ENCODE measurements around the gene BHLHE23.

The BHLHE23 gene

GRCh38 chr20:63024573-63025392 lies 18.0 kb upstream of the BHLHE23 start:
- DNase-seq: no peak

GRCh38 chr20:63023936-63024571 lies 17.3 kb upstream of the BHLHE23 start:
- DNase-seq: no peak

- DNase-seq: no peak
Observed at GRCh38 chr20:63023071-63023935, 16.5 kb upstream of the BHLHE23 start.

GRCh38 chr20:63022501-63022900 lies 15.7 kb upstream of the BHLHE23 start:
- DNase-seq: no peak

- no peak for DNase-seq
Observed at GRCh38 chr20:63021356-63022321, 14.9 kb upstream of the BHLHE23 start.

GRCh38 chr20:63020681-63021080 lies 13.9 kb upstream of the BHLHE23 start:
- no peak for DNase-seq

DNA sequence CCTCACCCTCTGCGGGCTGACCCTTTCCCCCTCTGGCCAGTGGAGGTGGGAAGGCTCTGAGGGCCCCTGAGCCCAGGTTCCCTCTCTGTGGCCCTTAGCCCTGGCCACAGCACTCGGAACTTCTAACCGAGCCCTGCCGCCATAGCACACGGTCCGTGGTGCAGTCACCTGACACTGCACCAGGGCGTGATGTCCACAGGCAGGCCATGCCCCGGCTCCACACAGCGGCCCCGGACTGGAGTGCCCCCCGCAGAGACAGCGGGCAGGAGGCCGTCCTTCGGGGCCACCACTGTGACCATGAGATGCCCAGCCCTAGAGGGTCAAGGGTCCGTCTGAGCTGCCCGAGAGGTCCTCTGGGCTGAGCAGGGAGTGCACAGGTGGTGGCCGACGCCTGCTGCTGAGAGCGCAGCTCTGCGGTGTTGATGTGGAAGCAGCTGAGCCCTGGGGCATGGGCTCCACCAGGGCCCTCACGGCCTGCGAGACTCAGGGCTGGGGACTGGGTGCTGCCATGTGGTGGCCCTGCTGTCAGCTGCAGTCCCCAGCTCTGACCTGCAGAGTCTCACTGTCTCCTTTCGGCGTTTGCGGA lies 11.2 kb upstream of the BHLHE23 start:
- no peak for DNase-seq

- no peak for DNase-seq
Observed at GRCh38 chr20:63017076-63017825, 10.5 kb upstream of the BHLHE23 start.

GRCh38 chr20:63016514-63017075 lies 9.8 kb upstream of the BHLHE23 start:
- DNase-seq: no peak

DNA sequence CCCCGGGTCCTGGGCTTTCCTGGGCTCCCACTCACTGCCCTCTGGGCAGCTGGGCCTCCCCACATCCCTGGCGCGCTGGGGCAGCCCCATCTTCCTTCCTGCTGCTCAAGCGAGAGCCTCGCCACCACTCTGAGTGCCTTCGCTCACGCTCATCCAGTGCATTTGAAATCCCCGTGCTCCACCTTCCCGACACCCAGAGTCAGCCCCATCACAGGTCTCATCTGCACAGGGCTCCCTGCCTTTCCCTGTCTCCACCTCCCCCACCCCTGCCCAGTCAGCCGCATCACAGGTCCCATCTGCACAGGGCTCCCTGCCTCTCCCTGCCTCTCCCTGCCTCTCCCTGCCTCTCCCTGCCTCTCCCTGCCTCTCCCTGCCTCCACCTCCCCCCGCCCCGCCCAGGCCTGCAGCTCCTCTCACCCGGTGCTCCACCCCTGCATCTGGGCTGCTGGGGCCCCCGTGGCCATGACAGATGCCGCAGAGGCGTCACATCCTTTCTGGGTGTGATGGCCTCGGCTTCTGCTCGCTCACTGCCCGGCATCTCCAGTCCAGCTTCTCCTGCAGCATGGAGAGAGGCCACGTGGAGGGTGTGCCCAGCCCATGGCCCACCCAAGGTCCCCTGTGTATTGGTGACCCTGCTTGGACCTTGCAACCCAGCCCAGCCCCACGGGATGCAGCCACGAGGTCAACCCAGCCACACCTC lies 9.0 kb upstream of the BHLHE23 start:
- no peak for DNase-seq

DNA sequence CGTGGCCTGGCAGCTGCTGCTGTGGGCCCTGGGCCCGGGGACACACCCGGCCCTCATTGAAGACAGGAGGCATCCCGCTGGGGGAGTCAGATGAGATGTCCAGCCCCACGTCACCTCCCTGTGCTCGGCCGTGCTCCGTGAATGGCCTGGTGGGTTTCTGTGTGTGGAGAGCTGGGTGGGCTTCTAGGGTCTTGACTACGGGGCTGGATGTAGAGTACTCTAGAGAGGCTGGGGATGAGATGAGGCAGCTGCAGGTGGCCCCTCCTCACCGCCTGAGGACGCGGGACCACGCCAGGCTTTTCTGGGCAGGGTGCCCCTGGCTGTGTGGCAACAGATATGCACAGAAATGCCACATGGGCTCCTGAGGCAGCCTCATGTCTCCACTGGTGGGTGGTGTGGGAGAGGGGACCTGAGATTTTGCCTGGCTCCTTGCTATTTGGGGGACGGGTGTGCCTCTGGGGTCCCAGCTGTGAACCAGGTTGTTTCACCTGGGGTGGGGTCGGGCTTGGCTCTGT lies 8.4 kb upstream of the BHLHE23 start:
- DNase-seq: no peak

GRCh38 chr20:63014710-63015109 lies 7.9 kb upstream of the BHLHE23 start:
- peak; percentile 59 for DNase-seq

GRCh38 chr20:63014287-63014686 lies 7.5 kb upstream of the BHLHE23 start:
- peak; percentile 9 for DNase-seq

- DNase-seq: no peak
Observed at GRCh38 chr20:63013207-63013606, 6.4 kb upstream of the BHLHE23 start.

DNA sequence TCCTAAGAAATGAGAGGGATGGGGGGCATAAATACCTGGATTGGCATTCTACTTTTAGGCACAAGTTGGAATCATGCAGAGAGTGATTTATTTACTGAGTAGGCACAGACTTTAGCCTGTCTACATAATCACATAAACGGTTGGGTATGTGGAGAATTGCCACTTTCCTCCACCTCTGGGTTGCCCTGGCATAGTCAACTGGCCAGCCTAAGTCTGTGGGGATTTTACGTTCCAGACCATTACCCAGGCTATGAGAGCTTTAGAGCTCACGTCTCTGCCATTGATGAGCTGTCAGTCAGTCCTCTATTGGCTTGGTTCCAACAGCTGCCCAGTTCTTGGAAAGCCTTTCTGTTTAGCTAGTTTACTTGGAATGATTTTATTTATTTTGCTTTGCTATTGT lies 5.0 kb upstream of the BHLHE23 start:
- DNase-seq: no peak

DNA sequence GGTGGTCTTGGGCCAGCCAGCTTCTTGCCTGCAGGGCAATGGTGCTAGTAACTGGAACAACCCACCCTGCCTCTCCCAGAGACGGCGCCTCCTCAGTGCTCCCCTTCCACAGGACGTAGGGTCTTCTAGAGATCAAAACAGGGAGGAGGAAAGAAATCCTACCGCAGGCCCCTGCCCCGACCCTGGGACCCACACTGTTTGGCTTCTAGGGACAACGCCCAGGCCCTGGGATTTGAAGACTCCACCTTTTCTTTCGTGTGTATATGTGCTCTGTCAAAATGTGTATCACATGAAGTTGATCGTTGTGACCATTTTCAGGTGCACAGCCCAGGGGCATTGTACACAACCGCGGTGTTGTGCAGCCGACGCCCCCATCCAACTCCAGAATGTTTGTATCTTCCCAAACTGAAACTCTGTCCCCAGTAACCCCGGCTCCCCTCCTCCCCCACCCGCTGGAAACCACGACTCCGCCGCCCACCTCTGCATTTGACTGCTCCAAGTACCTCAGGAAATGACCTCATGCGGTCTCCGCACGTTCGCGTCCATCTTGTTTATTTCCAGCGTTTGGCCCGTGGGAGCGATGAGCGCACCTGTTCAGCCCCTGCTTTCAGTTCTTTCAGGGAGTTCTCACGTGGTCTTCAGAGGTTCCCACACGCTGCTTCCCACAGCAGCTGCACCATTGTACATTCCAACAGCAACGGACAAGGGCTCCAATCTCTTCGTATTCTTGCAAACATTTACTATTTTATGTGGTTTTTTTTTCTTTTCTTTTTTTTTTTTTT lies 3.4 kb upstream of the BHLHE23 start:
- no peak for DNase-seq

- DNase-seq: peak; percentile 48
Observed at GRCh38 chr20:63009045-63009961, 2.5 kb upstream of the BHLHE23 start.

GRCh38 chr20:63008541-63009044 lies 1.8 kb upstream of the BHLHE23 start:
- no peak for DNase-seq

Measured in fibroblast of skin of right biceps (primary cell).